ENCODE data around the gene ABI1.

The ABI1 gene

GRCh38 chr10:26815500-26815899, 45.3 kb downstream of the ABI1 start:
- no peak overlapping the region for H3K4me3 ChIP-seq (ENCODE audit: low read depth, low read length)
- in situ Hi-C loops (cut with HindIII; ENCODE audit: low sequenced_read_pairs) = no loop called here
- no peak for DNase-seq (ENCODE audit: low read depth)
- no peak for TF ChIP-seq CTCF (IDR thresholded peaks at IDR 0.05; ENCODE audit: low read depth, low read length, missing control alignments)

- no peak for TF ChIP-seq CTCF (IDR thresholded peaks at IDR 0.05; ENCODE audit: low read depth, low read length, missing control alignments)
- DNase-seq (ENCODE audit: low read depth) = no peak
- in situ Hi-C loops (cut with HindIII; ENCODE audit: low sequenced_read_pairs) = no loop called here
- no peak overlapping the region for H3K4me3 ChIP-seq (ENCODE audit: low read depth, low read length)
Measured at GRCh38 chr10:26810435-26811026, 50.2 kb downstream of the ABI1 start.

GRCh38 chr10:26809973-26810372, 50.8 kb downstream of the ABI1 start:
- no peak for TF ChIP-seq CTCF (IDR thresholded peaks at IDR 0.05; ENCODE audit: low read depth, low read length, missing control alignments)
- H3K4me3 ChIP-seq (ENCODE audit: low read depth, low read length) = no peak overlapping the region
- DNase-seq (ENCODE audit: low read depth) = no peak
- in situ Hi-C loops (cut with HindIII; ENCODE audit: low sequenced_read_pairs) = no loop called here

DNA sequence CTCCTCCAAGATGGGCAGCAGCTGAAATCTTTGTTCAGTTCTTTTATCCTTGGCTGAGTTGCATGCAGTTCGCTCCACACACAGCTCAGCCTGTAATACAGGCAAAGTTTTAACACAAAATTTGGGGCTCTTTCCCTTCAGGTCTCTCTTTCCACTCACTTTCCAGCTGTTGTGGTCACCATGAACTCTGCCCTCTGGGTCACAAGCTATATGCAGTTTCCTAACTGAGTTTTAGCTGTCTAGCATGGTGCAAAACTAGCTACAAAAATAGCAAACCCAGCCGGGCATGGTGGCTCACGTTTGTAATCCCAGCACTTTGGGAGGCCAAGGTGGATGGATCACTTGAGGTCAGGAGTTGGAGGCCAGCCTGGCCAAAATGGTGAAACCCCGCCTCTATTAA, 53.2 kb downstream of the ABI1 start:
- no peak for DNase-seq (ENCODE audit: low read depth)
- no peak for TF ChIP-seq CTCF (IDR thresholded peaks at IDR 0.05; ENCODE audit: low read depth, low read length, missing control alignments)
- no peak overlapping the region for H3K4me3 ChIP-seq (ENCODE audit: low read depth, low read length)
- in situ Hi-C loops (cut with HindIII; ENCODE audit: low sequenced_read_pairs) = no loop called here

- H3K4me3 ChIP-seq (ENCODE audit: low read depth, low read length) = no peak overlapping the region
- in situ Hi-C loops (cut with HindIII; ENCODE audit: low sequenced_read_pairs) = no loop called here
- DNase-seq (ENCODE audit: low read depth) = no peak
- TF ChIP-seq CTCF (IDR thresholded peaks at IDR 0.05; ENCODE audit: low read depth, low read length, missing control alignments) = no peak
Measured at GRCh38 chr10:26806557-26806956, 54.2 kb downstream of the ABI1 start.

DNA sequence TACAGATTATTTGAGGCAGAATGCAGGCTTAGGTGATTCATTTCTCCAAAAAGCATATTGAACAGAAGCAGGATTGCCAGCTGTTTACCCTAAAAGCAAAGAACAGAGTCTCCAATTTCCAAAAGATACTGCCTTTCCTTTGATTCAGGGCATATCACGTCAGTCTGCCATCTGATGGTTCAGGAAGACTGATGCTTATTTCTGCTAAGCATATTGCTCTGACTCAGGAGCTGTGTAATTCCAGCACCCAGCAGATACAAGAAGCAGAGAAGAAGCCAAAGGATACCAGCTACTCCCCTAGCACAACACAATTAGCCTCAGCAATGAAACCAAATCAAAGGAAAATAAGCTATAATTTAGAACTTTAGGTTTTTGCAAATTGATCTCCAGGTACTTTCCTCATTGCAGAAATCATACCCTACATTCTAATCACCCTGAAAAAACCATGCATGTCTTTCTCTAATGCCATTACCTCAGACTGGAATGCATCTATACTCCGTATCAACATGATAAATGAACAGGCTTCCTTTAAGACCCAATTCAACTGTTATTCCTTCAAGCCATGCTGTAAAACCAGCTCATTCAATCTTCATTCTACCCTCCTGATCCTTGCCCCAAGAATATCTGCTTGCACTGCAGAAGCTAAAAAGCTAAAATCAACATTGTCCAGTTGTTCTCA, 55.1 kb downstream of the ABI1 start:
- no peak overlapping the region for H3K4me3 ChIP-seq (ENCODE audit: low read depth, low read length)
- DNase-seq (ENCODE audit: low read depth) = no peak
- TF ChIP-seq CTCF (IDR thresholded peaks at IDR 0.05; ENCODE audit: low read depth, low read length, missing control alignments) = no peak
- in situ Hi-C loops (cut with HindIII; ENCODE audit: low sequenced_read_pairs) = no loop called here

Data from astrocyte of the cerebellum (primary cell).